Aorta (tissue), 5 donors: Measurements from ENCODE around the gene C6. TPM values are rescaled to one million over a fixed set of nuclear protein-coding genes. Genes with fewer than 3 reads are reported as not detected.

Experiments used
- ATAC-seq: fragments of 200-7000 bp; cut with Tn5 transposase; one replicate; pipeline ENCODE4 v1.9.1; 2022; ENCODE audit warnings: moderate library complexity; ENCODE audit not compliant: low FRiP score
- DNase-seq, 2 donors: peaks; one replicate each; pipeline ENCODE4 v3.0.0-alpha.2; 2020
- H3K27ac ChIP-seq, 2 donors: one replicate each; pipeline ENCODE4 v1.5.1; 2013; ENCODE audit warnings: low read length in 2 of 2, mild to moderate bottlenecking in 2 of 2, moderate library complexity in 2 of 2, control low read depth in 1 of 2, inconsistent platforms in 1 of 2, low read depth in 1 of 2
- H3K27me3 ChIP-seq, 2 donors: one replicate each; pipeline ENCODE4 v1.6.1; 2013; ENCODE audit warnings: control low read depth in 1 of 2, low read length in 1 of 2, mild to moderate bottlenecking in 1 of 2, moderate library complexity in 1 of 2; ENCODE audit not compliant: insufficient read depth in 2 of 2, control insufficient read depth in 1 of 2
- H3K36me3 ChIP-seq, 2 donors: one replicate each; pipeline ENCODE4 v1.6.1; 2013; ENCODE audit warnings: control low read depth in 1 of 2, low read length in 1 of 2, mild to moderate bottlenecking in 1 of 2; ENCODE audit not compliant: insufficient read depth in 2 of 2, control insufficient read depth in 1 of 2
- H3K4me1 ChIP-seq, 2 donors: one replicate each; pipeline ENCODE4 v1.6.1; 2013; ENCODE audit warnings: low read length in 2 of 2, control low read depth in 1 of 2, mild to moderate bottlenecking in 1 of 2, moderate library complexity in 1 of 2; ENCODE audit not compliant: insufficient read depth in 2 of 2, control insufficient read depth in 1 of 2
- H3K4me3 ChIP-seq, 2 donors: one replicate each; pipeline ENCODE4 v1.5.1; 2013; ENCODE audit warnings: low read length in 2 of 2, control low read depth in 1 of 2, mild to moderate bottlenecking in 1 of 2
- H3K9me3 ChIP-seq: one replicate; pipeline ENCODE4 v1.6.1; 2013; ENCODE audit warnings: mild to moderate bottlenecking, low read length; ENCODE audit not compliant: control insufficient read depth
- WGBS, 2 donors: extraction: QIAGEN DNeasy Blood & Tissue Kit; methylation state at CpG; one replicate each; pipeline ENCODE4 v1.1.7; 2013; 5-methylcytosine and 5-hydroxymethylcytosine counted together
- intact Hi-C, 2 donors: fragments of 100-400 bp; cut with DNase I; formaldehyde crosslinking; loops; one replicate each; pipeline versions ENCODE4 v1.14.2 to v1.15.0; 2022
- long read RNA-seq, 2 donors: library from polyadenylated mRNA; unstranded; transcript quantifications; one replicate each; pipeline ENCODE4 v2.0.0, GENCODE V29; 2020 to 2021
- polyA plus RNA-seq, 2 donors: library from polyadenylated mRNA; stranded (reverse); fragments of 200-250 nt; gene quantifications; one replicate each; pipeline ENCODE4 v1.2.3, GENCODE V29; 2013
- total RNA-seq, 2 donors: library from RNA; stranded (reverse); fragmentation: NEBNext Ultra II Directional; extraction: Animal tissue kit (Norgen Biotek cat#: 25700); gene quantifications; one replicate each; pipeline ENCODE4 v1.2.1, GENCODE V29; 2021
- donor health status: healthy with polysubstance abuse.
- donor health status: Bipolar disorder and iron deficiency.
- donor health status: DM: no; HTN: no; CAD: no.
- donor health status: DM: no; HTN: no; CAD: no.
- donor health status: DM: yes; HTN: yes; CAD: no.

Gene C6
- total RNA-seq (1 to 10 TPM; 1.7 to 3.0 TPM), polyA plus RNA-seq (under 1 TPM in 1 of 2 donors, not detected in 1; 0.20 TPM)
- long read RNA-seq, donor 1, partial matches to known transcripts, result 1 of 5 reads
- long read RNA-seq, donor 1, other reads (novel, unspliced or antisense), result 4 of 5 reads
- long read RNA-seq, donor 2, partial matches to known transcripts, result 0 of 2 reads
- long read RNA-seq, donor 2, other reads (novel, unspliced or antisense), result 2 of 2 reads

- WGBS, 2 donors, result 77 to 85% methylated on average over 1 of the region's 1 CpG
- H3K9me3 ChIP-seq, result no peaks in the 10 kb centered on the region
- no peak within 1 kb of the TSS for H3K4me3 ChIP-seq
- H3K27me3 ChIP-seq, result no peaks in the 10 kb centered on the region
- intact Hi-C loops, result no loop called here
- no peaks in the 10 kb centered on the region for H3K4me1 ChIP-seq
- ATAC-seq (no peak), DNase-seq (no peak)
- no peak within 1 kb of the TSS for H3K27ac ChIP-seq
- no peaks in the 10 kb centered on the region for H3K36me3 ChIP-seq
These were observed at the start of gene C6 for GRCh38 chr5:41213340-41213739. TSS of gene C6 (minus strand) at chr5:41213532. CDS start at chr5:41203230, 10,302 bp downstream.

GRCh38 chr5:41256400-41256799 lies 43.1 kb upstream of the C6 start:
- Histone ChIP-seq H3K4me1 (peaks cover 3 to 4% of the 10 kb centered on the region in 2 donors), H3K27ac (no peak overlapping the region), H3K9me3 (no peaks in the 10 kb centered on the region), H3K4me3 (no peak overlapping the region), H3K36me3 (no peaks in the 10 kb centered on the region), H3K27me3 (no peaks in the 10 kb centered on the region)
- intact Hi-C loops, result no loop called here
- ATAC-seq (no peak), DNase-seq (no peak)
- 78 to 80% methylated on average over 4 of the region's 4 CpGs for WGBS, 2 donors

- Histone ChIP-seq H3K4me3 (no peak overlapping the region), H3K27ac (no peak overlapping the region), H3K27me3 (no peaks in the 10 kb centered on the region), H3K36me3 (no peaks in the 10 kb centered on the region), H3K9me3 (no peaks in the 10 kb centered on the region), H3K4me1 (peaks cover 4 to 6% of the 10 kb centered on the region in 2 donors)
- intact Hi-C loops, result loop anchor here in 1 of 2 donors (5.0 kb wide), 1 partner anchor 56 kb away; no protein-coding TSS in a partner anchor
- ATAC-seq (no peak), DNase-seq (no peak)
These were observed 39.8 kb upstream of the C6 start for GRCh38 chr5:41253109-41253508.

- DNase-seq (no peak), ATAC-seq (no peak)
- no peaks in the 10 kb centered on the region for H3K36me3 ChIP-seq
- no peak overlapping the region for H3K27ac ChIP-seq
- H3K4me1 ChIP-seq, result peaks cover 4 to 6% of the 10 kb centered on the region in 2 donors
- intact Hi-C loops, result loop anchor here in 1 of 2 donors (5.0 kb wide), 1 partner anchor 55 kb away; no protein-coding TSS in a partner anchor
- no peaks in the 10 kb centered on the region for H3K9me3 ChIP-seq
- no peaks in the 10 kb centered on the region for H3K27me3 ChIP-seq
- H3K4me3 ChIP-seq, result no peak overlapping the region
These were observed 38.7 kb upstream of the C6 start for GRCh38 chr5:41252036-41252435.

GRCh38 chr5:41250351-41250987 lies 37.1 kb upstream of the C6 start:
- H3K9me3 ChIP-seq, result no peaks in the 10 kb centered on the region
- H3K4me3 ChIP-seq, result no peak overlapping the region
- no peaks in the 10 kb centered on the region for H3K36me3 ChIP-seq
- peaks cover 4 to 6% of the 10 kb centered on the region in 2 donors for H3K4me1 ChIP-seq
- H3K27ac ChIP-seq, result no peak overlapping the region
- intact Hi-C loops, result loop anchor here in 1 of 2 donors (5.0 kb wide), 1 partner anchor 53 kb away; no protein-coding TSS in a partner anchor
- ATAC-seq, result no peak
- DNase-seq, result no peak
- no peaks in the 10 kb centered on the region for H3K27me3 ChIP-seq
- WGBS, 2 donors, result 83 to 89% methylated on average over 2 of the region's 2 CpGs

GRCh38 chr5:41247135-41247534 lies 33.8 kb upstream of the C6 start:
- H3K9me3 ChIP-seq, result no peaks in the 10 kb centered on the region
- no peaks in the 10 kb centered on the region for H3K36me3 ChIP-seq
- no peak overlapping the region for H3K4me3 ChIP-seq
- H3K27me3 ChIP-seq, result no peaks in the 10 kb centered on the region
- peaks cover 4 to 6% of the 10 kb centered on the region in 2 donors for H3K4me1 ChIP-seq
- 77 to 87% methylated on average over 1 of the region's 1 CpG for WGBS, 2 donors
- no peak overlapping the region for H3K27ac ChIP-seq
- intact Hi-C loops, result no loop called here
- no peak for DNase-seq
- ATAC-seq, result no peak

GRCh38 chr5:41246376-41246775 lies 33.0 kb upstream of the C6 start:
- intact Hi-C loops, result no loop called here
- ATAC-seq, result no peak
- H3K9me3 ChIP-seq, result no peaks in the 10 kb centered on the region
- H3K27ac ChIP-seq, result no peak overlapping the region
- no peaks in the 10 kb centered on the region for H3K36me3 ChIP-seq
- no peaks in the 10 kb centered on the region for H3K27me3 ChIP-seq
- H3K4me3 ChIP-seq, result no peak overlapping the region
- no peak for DNase-seq
- 54 to 74% methylated on average over 1 of the region's 1 CpG for WGBS, 2 donors
- H3K4me1 ChIP-seq, result peaks cover 0 to 3% of the 10 kb centered on the region in 2 donors

- DNase-seq (no peak), ATAC-seq (no peak)
- Histone ChIP-seq H3K27me3 (no peaks in the 10 kb centered on the region), H3K36me3 (no peaks in the 10 kb centered on the region), H3K4me3 (no peak overlapping the region), H3K27ac (no peak overlapping the region), H3K4me1 (no peaks in the 10 kb centered on the region), H3K9me3 (no peaks in the 10 kb centered on the region)
- intact Hi-C loops, result no loop called here
- WGBS, 2 donors, result 88 to 89% methylated on average over 1 of the region's 1 CpG
These were observed 30.2 kb upstream of the C6 start for GRCh38 chr5:41243558-41243957.

GRCh38 chr5:41240985-41241384 lies 27.7 kb upstream of the C6 start:
- intact Hi-C loops, result no loop called here

More at GRCh38 chr5:41240985-41241384, 27.7 kb upstream of the C6 start:
- no peaks in the 10 kb centered on the region for H3K9me3 ChIP-seq
- no peak overlapping the region for H3K4me3 ChIP-seq
- H3K4me1 ChIP-seq, result no peaks in the 10 kb centered on the region
- WGBS, 2 donors, result 89% methylated on average over 3 of the region's 3 CpGs
- ATAC-seq (no peak), DNase-seq (no peak)
- no peaks in the 10 kb centered on the region for H3K36me3 ChIP-seq
- no peaks in the 10 kb centered on the region for H3K27me3 ChIP-seq
- H3K27ac ChIP-seq, result no peak overlapping the region
